Ovary (tissue), 9 donors: ENCODE results near the gene HRH2. TPM values are rescaled to one million over a fixed set of nuclear protein-coding genes. Genes with fewer than 3 reads are reported as not detected.

Experiments
- DNase-seq, 5 donors: peaks; one replicate each; pipeline ENCODE4 v3.0.0-alpha.2; 2019 to 2020
- H3K27ac ChIP-seq, 2 donors: fragments of 200-600 bp; one replicate each; pipeline versions ENCODE4 v1.5.1 to v1.8.0; 2019 to 2022
- H3K27me3 ChIP-seq: fragments of 200-600 bp; one replicate; pipeline ENCODE4 v1.8.0; 2022
- H3K36me3 ChIP-seq: fragments of 200-600 bp; sonication (generic); one replicate; pipeline ENCODE4 v1.5.1; 2019
- H3K4me1 ChIP-seq: one replicate; pipeline ENCODE4 v1.8.1; 2013; ENCODE audit warnings: mild to moderate bottlenecking, moderate library complexity; ENCODE audit not compliant: insufficient read depth
- H3K4me3 ChIP-seq: fragments of 200-600 bp; sonication (generic); one replicate; pipeline ENCODE4 v1.5.1; 2017
- H3K9me3 ChIP-seq, 2 donors: fragments of 200-600 bp in 1 of 2; sonication (generic) in 1 of 2; one replicate each; pipeline versions ENCODE4 v1.5.1 to v1.8.1; 2013 to 2019; ENCODE audit warnings: mild to moderate bottlenecking in 1 of 2, moderate library complexity in 1 of 2
- CTCF ChIP-seq, 3 donors: fragments of 450-650 bp in 2 of 3; fragments of 200-600 bp in 1 of 3; IDR thresholded peaks; one replicate each; pipeline versions ENCODE4 v1.5.1 to v1.8.0; 2016 to 2022; ENCODE audit warnings: antibody characterized with exemption in 3 of 3, mild to moderate bottlenecking in 1 of 3
- EP300 ChIP-seq: sonication (generic); formaldehyde crosslinking; IDR thresholded peaks from one replicate; pipeline ENCODE4 v1.6.1; 2017; ENCODE audit warnings: antibody characterized with exemption
- POLR2A ChIP-seq: fragments of 450-650 bp; IDR thresholded peaks from one replicate; pipeline ENCODE4 v1.6.1; 2017; ENCODE audit warnings: antibody characterized with exemption, mild to moderate bottlenecking, moderate library complexity
- WGBS, 3 donors: extraction: QIAGEN DNeasy Blood & Tissue Kit in 1 of 3; methylation state at CpG; one replicate each; pipeline versions ENCODE4 v1.1.5 to v1.1.7; 2013 to 2017; 5-methylcytosine and 5-hydroxymethylcytosine counted together
- intact Hi-C, 4 donors: fragments of 100-400 bp; cut with DNase I; formaldehyde crosslinking; loops; one replicate each; pipeline versions ENCODE4 v1.11.0 to v1.15.1; 2022 to 2023
- polyA plus RNA-seq, 2 donors: library from polyadenylated mRNA; stranded (reverse); fragments of 200-250 nt in 1 of 2; fragments of 350-450 nt in 1 of 2; fragmentation: Illumina TruSeq in 1 of 2; extraction: RNeasy Lipid Tissue Mini Kit (QIAGEN cat#74804) in 1 of 2; gene quantifications; one replicate each; pipeline ENCODE4 v1.2.3, GENCODE V29; 2013 to 2014
- total RNA-seq, 7 donors: library from RNA; depleted of rRNA in 2 of 7; stranded (reverse); fragments of >200 nt in 2 of 7; fragmentation: NEBNext Ultra II Directional in 3 of 7; extraction: Animal tissue kit (Norgen Biotek cat#: 25700) in 3 of 7; gene quantifications; one replicate each; pipeline versions ENCODE4 v1.1.0 to v1.2.4, GENCODE V29; 2016 to 2023
- donor health status: DM: no; HTN: no; CAD: no; lungs with moderate emphysema.
- donor health status: DM: no; HTN: no; CAD: no.
- donor health status: Bipolar disorder and iron deficiency.
- donor health status: DM: yes; HTN: yes; CAD: no.
- donor health status: DM: no; HTN: no; CAD: no.
- donor health status: DM: yes; HTN: yes; CAD: no.

HRH2 gene
- total and polyA plus RNA-seq, 9 donors: 0.23 to 3.3 (median 1.2) TPM

GRCh38 chr5:175749591-175749990 lies 91.7 kb downstream of the HRH2 start:
- no peaks in the 10 kb centered on the region for H3K36me3 ChIP-seq
- H3K4me1 ChIP-seq: no peaks in the 10 kb centered on the region
- no peak for DNase-seq
- 64 to 72% (median 69%) methylated on average over 4 of the region's 4 CpGs for WGBS, 3 donors
- no peak overlapping the region for H3K4me3 ChIP-seq
- intact Hi-C loops: no loop called here
- H3K27ac ChIP-seq: no peak overlapping the region
- H3K9me3 ChIP-seq: no peaks in the 10 kb centered on the region
- TF ChIP-seq EP300: no peak
- no peak for TF ChIP-seq POLR2A
- no peaks in the 10 kb centered on the region for H3K27me3 ChIP-seq

- TF ChIP-seq CTCF (IDR thresholded peaks at IDR 0.05): no peak
- no peak for TF ChIP-seq POLR2A
- no peak for TF ChIP-seq EP300
- Histone ChIP-seq H3K27ac (no peak overlapping the region), H3K4me1 (no peaks in the 10 kb centered on the region), H3K9me3 (no peaks in the 10 kb centered on the region), H3K27me3 (no peaks in the 10 kb centered on the region), H3K4me3 (no peak overlapping the region), H3K36me3 (no peaks in the 10 kb centered on the region)
- intact Hi-C loops: no loop called here
- DNase-seq: no peak
- 29 to 35% (median 34%) methylated on average over 14 of the region's 14 CpGs for WGBS, 3 donors
These were observed 92.7 kb downstream of the HRH2 start for GRCh38 chr5:175750511-175750931.

GRCh38 chr5:175751369-175751768 lies 93.5 kb downstream of the HRH2 start:
- DNase-seq: no peak
- H3K27me3 ChIP-seq: no peaks in the 10 kb centered on the region

GRCh38 chr5:175752826-175753535 lies 95.1 kb downstream of the HRH2 start:
- 39 to 50% (median 39%) methylated on average over 10 of the region's 10 CpGs for WGBS, 3 donors
- intact Hi-C loops: no loop called here
- DNase-seq: no peak

More at GRCh38 chr5:175751369-175751768, 93.5 kb downstream of the HRH2 start:
- Histone ChIP-seq H3K27ac (no peak overlapping the region), H3K36me3 (no peaks in the 10 kb centered on the region), H3K4me3 (no peak overlapping the region), H3K4me1 (no peaks in the 10 kb centered on the region), H3K9me3 (no peaks in the 10 kb centered on the region)
- no peak for TF ChIP-seq CTCF (IDR thresholded peaks at IDR 0.05)
- TF ChIP-seq POLR2A: no peak
- no peak for TF ChIP-seq EP300
- intact Hi-C loops: no loop called here
- WGBS, 3 donors: 78 to 81% (median 79%) methylated on average over 5 of the region's 5 CpGs

More at GRCh38 chr5:175752826-175753535, 95.1 kb downstream of the HRH2 start:
- H3K36me3 ChIP-seq: no peaks in the 10 kb centered on the region
- no peak for TF ChIP-seq EP300
- no peak for TF ChIP-seq CTCF (IDR thresholded peaks at IDR 0.05)
- no peak for TF ChIP-seq POLR2A
- no peak overlapping the region for H3K4me3 ChIP-seq
- no peaks in the 10 kb centered on the region for H3K27me3 ChIP-seq
- no peaks in the 10 kb centered on the region for H3K9me3 ChIP-seq
- H3K4me1 ChIP-seq: no peaks in the 10 kb centered on the region
- H3K27ac ChIP-seq: no peak overlapping the region
